HFF-Myc (cell line): ENCODE data around the gene KIFC3.
"Not testable (repeated sequence)": the region's sequence is repeated elsewhere in the genome, so short reads cannot be mapped to it uniquely, and the experiment has no call there.

Experiments
- DNase-seq: peaks from one replicate; pipeline ENCODE4 v3.0.0-alpha.2; 2011; ENCODE audit warnings: low read depth; ENCODE audit errors: extremely low read depth
- H3K4me3 ChIP-seq: replicated peaks from 2 replicates; pipeline ENCODE4 v1.5.1; 2011; ENCODE audit warnings: low read depth, mild to moderate bottlenecking, control low read depth, low read length
- CTCF ChIP-seq: IDR thresholded peaks from 2 replicates; pipeline ENCODE4 v1.5.1; 2012; ENCODE audit warnings: mild to moderate bottlenecking, low read depth, low read length, control low read depth; ENCODE audit errors: missing control alignments

Gene KIFC3

GRCh38 chr16:57785924-57786323 lies 16.4 kb downstream of the KIFC3 start:
- H3K4me3 ChIP-seq, result no peak overlapping the region
- TF ChIP-seq CTCF, result no peak
- no peak for DNase-seq

GRCh38 chr16:57785385-57785784 lies 16.9 kb downstream of the KIFC3 start:
- TF ChIP-seq CTCF, result no peak
- no peak for DNase-seq
- H3K4me3 ChIP-seq, result no peak overlapping the region

DNA sequence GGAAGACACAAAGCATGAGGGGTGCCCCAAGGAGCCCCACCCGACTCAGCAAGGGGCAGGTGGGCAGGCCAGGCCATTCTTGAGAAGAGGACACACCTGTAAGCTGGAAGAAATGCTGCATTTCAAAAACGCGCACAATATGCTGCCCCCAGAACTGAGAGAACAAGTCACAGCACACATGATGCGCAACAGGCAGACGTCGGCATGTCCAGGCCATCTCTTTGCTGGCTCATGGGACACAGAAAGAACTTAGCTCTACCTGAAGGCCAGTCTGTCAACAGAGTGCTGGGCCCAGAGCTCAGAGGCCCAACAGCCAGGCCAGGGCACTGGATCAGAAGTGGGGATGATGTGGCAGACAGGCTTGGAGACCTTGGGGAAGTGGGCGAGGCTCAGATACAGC lies 18.0 kb downstream of the KIFC3 start:
- no peak overlapping the region for H3K4me3 ChIP-seq
- no peak for TF ChIP-seq CTCF
- DNase-seq, result no peak

DNA sequence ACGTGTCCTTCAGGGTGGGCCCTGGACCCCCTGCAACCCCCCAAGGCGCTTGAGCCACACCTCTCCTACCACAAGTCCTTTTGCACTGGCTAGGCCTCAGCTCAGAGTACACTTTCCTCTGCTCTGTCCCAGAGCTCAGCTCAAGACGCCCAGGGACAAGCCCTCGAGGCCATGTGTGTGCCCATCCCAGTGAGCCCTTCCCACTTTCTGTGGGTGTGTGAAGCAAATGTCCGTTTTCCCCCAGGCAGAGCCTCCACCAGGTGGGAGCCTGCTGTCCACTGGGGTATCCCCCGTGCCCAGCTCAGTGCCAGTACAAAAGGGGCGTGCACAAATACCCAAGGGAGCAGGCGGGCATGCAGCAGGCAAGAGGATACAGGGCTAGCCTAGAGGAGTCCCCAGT lies 18.4 kb downstream of the KIFC3 start:
- H3K4me3 ChIP-seq, result no peak overlapping the region
- DNase-seq, result no peak
- TF ChIP-seq CTCF, result no peak

DNA sequence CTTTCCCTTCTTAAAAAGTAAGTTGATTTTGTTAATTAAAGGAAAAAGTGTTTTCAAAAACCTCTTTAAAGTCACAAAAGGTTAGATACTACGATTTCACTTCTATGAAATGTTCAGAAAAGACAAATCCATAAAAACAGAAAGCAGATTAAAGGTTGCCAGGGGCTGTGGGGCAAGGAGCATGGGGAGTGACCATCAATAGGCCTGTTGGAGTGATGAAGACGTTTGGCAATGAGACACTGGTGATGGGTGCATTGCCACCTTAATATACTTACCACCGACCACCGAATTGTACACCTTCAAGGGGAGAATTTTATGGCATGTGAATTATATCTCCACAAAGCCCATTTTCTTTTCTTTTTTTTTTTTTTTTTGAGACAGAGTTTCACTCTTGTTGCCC lies 19.2 kb downstream of the KIFC3 start:
- no peak for TF ChIP-seq CTCF
- no peak for DNase-seq
- H3K4me3 ChIP-seq, result no peak overlapping the region

DNA sequence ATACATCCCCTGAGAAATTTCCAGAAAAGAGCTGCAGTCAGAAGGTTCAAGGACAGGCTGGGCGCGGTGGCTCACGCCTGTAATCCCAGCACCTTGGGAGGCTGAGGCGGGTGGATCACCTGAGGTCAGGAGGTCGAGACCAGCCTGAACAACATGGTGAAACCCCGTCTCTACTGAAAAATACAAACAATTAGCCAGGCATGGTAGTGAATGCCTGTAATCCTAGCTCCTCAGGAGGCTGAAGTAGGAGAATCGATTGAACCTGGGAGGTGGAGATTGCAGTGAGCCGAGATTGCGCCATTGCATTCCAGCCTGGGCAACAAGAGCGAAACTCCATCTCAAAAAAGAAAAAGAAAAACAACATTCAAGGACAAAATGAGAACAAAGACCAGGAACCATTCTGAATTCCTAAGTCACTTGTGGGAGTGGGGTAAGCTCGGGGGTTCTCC lies 19.7 kb downstream of the KIFC3 start:
- H3K4me3 ChIP-seq, DNase-seq: not testable (repeated sequence)

DNA sequence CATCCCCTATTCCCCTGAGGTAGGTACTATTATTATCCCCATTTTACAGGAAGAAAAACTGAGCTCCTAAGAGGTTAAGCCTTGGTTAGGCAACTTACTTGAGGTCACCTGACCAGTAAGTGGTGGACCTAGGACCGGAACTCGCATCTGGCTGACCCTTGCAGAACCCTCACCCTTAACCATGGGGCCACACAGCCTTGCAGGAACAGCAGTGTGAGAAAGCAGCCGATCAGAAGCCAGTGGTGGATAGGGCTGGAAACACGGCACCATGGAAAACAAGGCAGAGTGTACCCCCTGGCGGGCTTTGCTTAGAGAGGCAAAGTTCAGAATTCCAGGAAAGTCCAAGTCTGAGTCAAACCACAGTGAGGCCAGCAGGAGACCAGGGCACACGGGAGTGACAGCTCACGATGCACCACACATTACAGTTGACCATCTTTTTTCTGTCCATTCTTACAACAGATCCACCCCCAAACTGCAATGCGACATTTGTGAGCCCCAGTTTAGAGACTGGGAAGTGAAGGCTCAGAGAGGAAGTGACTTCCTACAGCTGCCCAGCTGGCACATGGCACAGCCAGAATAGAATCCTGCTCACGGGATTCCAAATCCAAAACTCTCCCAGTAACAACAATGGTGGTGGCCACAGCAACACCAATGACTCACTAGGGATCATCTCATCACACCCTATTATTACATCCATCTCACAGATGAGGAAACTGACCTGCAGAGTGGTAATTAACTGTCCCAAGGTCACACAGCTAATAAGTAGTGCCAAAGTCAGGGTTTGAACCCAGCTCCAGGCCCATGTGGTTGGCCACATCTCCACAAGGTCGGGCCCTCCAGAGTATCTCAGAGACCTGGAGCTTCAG lies 20.3 kb downstream of the KIFC3 start:
- no peak for TF ChIP-seq CTCF
- H3K4me3 ChIP-seq, result no peak overlapping the region
- DNase-seq, result no peak
